Keratinocyte (primary cell): ENCODE measurements around the gene PARD6B.

Experiments used
- EZH2 ChIP-seq: IDR thresholded peaks from one replicate; pipeline ENCODE4 v1.6.1; 2012; ENCODE audit warnings: inconsistent platforms, mild to moderate bottlenecking, low read length, moderate library complexity
- TF ChIP-seq, protein P1 (sequence below), 3 experiments: IDR thresholded peaks in 1 of 3; conservative IDR thresholded peaks in 1 of 3; optimal IDR thresholded peaks in 1 of 3; 2 replicates in 2 of 3; 3 replicates in 1 of 3; pipeline versions ENCODE3 to v1.5.1; 2011; ENCODE audit warnings: low read length in 3 of 3, mild to moderate bottlenecking in 3 of 3, moderate library complexity in 2 of 3, control low read depth in 1 of 3, inconsistent platforms in 1 of 3; ENCODE audit not compliant: insufficient read depth in 2 of 3; ENCODE audit errors: extremely low read depth in 1 of 3

- TF ChIP-seq, protein P1, sequence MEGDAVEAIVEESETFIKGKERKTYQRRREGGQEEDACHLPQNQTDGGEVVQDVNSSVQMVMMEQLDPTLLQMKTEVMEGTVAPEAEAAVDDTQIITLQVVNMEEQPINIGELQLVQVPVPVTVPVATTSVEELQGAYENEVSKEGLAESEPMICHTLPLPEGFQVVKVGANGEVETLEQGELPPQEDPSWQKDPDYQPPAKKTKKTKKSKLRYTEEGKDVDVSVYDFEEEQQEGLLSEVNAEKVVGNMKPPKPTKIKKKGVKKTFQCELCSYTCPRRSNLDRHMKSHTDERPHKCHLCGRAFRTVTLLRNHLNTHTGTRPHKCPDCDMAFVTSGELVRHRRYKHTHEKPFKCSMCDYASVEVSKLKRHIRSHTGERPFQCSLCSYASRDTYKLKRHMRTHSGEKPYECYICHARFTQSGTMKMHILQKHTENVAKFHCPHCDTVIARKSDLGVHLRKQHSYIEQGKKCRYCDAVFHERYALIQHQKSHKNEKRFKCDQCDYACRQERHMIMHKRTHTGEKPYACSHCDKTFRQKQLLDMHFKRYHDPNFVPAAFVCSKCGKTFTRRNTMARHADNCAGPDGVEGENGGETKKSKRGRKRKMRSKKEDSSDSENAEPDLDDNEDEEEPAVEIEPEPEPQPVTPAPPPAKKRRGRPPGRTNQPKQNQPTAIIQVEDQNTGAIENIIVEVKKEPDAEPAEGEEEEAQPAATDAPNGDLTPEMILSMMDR (optimal IDR thresholded peaks at IDR 0.05 in 1 of 3, IDR thresholded peaks at IDR 0.05 in 1 of 3, conservative IDR thresholded peaks at IDR 0.05 in 1 of 3; ENCODE audit: extremely low read depth in 1 of 3, insufficient read depth in 2 of 3, low read length in 3 of 3) = no peak
- no peak for TF ChIP-seq EZH2
Measured at GRCh38 chr20:50750145-50750671, 18.8 kb downstream of the PARD6B start.
